Measurements from ENCODE around the gene FBN1. TPM values are rescaled to one million over a fixed set of nuclear protein-coding genes. Genes with fewer than 3 reads are reported as not detected.
A peak's percentile ranks its signal among the peaks of the same experiment; 100 is the strongest.

FBN1 gene
- total and polyA plus RNA-seq, 2 donors, result 6.3 to 19.5 TPM

DNA sequence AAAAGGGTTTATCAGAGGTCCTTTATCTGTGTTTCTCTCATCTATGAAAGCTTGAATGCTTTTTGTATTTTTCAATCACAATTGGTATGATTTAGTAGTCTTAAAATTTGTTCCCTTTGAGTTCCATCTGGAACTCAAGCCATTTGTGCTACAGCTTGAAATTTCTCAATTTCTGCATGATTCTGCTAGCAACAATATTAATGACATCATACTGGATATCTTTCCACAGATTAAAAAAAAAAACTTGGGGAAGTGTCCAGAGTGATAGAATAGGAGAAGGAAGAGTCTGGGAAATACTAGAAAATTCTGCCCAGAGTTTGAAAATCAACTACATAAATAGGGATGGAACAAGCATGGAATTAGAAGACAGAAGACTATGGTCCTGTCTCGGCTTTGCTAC, 9.3 kb upstream of the FBN1 start:
- H3K4me1 ChIP-seq (ENCODE audit: control insufficient read depth in 2 of 2, insufficient read depth in 2 of 2, low read length in 2 of 2), result no peaks in the 10 kb centered on the region
- H3K36me3 ChIP-seq (ENCODE audit: control insufficient read depth in 2 of 2, insufficient read depth in 2 of 2, low read length in 1 of 2), result no peaks in the 10 kb centered on the region
- H3K27ac ChIP-seq (ENCODE audit: low read depth in 1 of 2, low read length in 1 of 2), result no peak overlapping the region
- no peaks in the 10 kb centered on the region for H3K9me3 ChIP-seq (ENCODE audit: control insufficient read depth in 2 of 2, insufficient read depth in 1 of 2, low read length in 1 of 2)
- H3K4me3 ChIP-seq (ENCODE audit: low read length in 2 of 2), result no peak overlapping the region
- no peaks in the 10 kb centered on the region for H3K27me3 ChIP-seq (ENCODE audit: control insufficient read depth in 2 of 2, insufficient read depth in 1 of 2, low read length in 1 of 2)
- DNase-seq (ENCODE audit: low read depth in 6 of 9, low spot score in 9 of 9), result no peak
- 98% methylated on average over 1 of the region's 1 CpG for WGBS

- Histone ChIP-seq H3K27me3 (ENCODE audit: control insufficient read depth in 2 of 2, insufficient read depth in 1 of 2, low read length in 1 of 2) (no peaks in the 10 kb centered on the region), H3K4me1 (ENCODE audit: control insufficient read depth in 2 of 2, insufficient read depth in 2 of 2, low read length in 2 of 2) (no peaks in the 10 kb centered on the region), H3K27ac (ENCODE audit: low read depth in 1 of 2, low read length in 1 of 2) (no peak overlapping the region), H3K36me3 (ENCODE audit: control insufficient read depth in 2 of 2, insufficient read depth in 2 of 2, low read length in 1 of 2) (no peaks in the 10 kb centered on the region), H3K4me3 (ENCODE audit: low read length in 2 of 2) (no peak overlapping the region), H3K9me3 (ENCODE audit: control insufficient read depth in 2 of 2, insufficient read depth in 1 of 2, low read length in 1 of 2) (no peaks in the 10 kb centered on the region)
- WGBS, result 96% methylated on average over 9 of the region's 9 CpGs
- no peak for DNase-seq (ENCODE audit: low read depth in 6 of 9, low spot score in 9 of 9)
These were observed 8.6 kb upstream of the FBN1 start for GRCh38 chr15:48653913-48654670.

DNA sequence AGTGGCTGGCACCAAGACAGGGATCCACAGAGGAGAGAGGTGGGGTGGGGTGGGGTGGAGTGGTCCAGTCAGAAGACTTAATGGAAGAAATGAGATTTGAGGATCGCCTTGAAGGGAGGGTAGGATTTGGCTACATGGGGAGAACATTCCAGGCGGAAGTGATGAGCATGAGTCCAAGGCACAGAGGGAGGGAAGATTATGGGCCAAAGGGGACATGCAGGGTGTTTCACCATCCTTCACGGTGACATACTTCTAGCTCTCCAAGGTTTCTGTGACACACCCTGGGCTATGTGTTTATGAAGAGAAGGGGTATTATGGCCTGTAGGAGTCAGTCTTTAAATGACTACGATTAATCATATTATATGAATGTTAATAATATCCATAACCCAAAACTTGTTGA, 7.7 kb upstream of the FBN1 start:
- Histone ChIP-seq H3K4me1 (ENCODE audit: control insufficient read depth in 2 of 2, insufficient read depth in 2 of 2, low read length in 2 of 2) (no peaks in the 10 kb centered on the region), H3K9me3 (ENCODE audit: control insufficient read depth in 2 of 2, insufficient read depth in 1 of 2, low read length in 1 of 2) (no peaks in the 10 kb centered on the region), H3K36me3 (ENCODE audit: control insufficient read depth in 2 of 2, insufficient read depth in 2 of 2, low read length in 1 of 2) (no peaks in the 10 kb centered on the region), H3K27me3 (ENCODE audit: control insufficient read depth in 2 of 2, insufficient read depth in 1 of 2, low read length in 1 of 2) (no peaks in the 10 kb centered on the region), H3K4me3 (ENCODE audit: low read length in 2 of 2) (no peak overlapping the region), H3K27ac (ENCODE audit: low read depth in 1 of 2, low read length in 1 of 2) (no peak overlapping the region)
- WGBS, result 98% methylated on average over 4 of the region's 4 CpGs
- no peak for DNase-seq (ENCODE audit: low read depth in 6 of 9, low spot score in 9 of 9)

- no peaks in the 10 kb centered on the region for H3K4me1 ChIP-seq (ENCODE audit: control insufficient read depth in 2 of 2, insufficient read depth in 2 of 2, low read length in 2 of 2)
- WGBS, result 97% methylated on average over 6 of the region's 6 CpGs
- DNase-seq (ENCODE audit: low read depth in 6 of 9, low spot score in 9 of 9), result no peak
- no peak overlapping the region for H3K4me3 ChIP-seq (ENCODE audit: low read length in 2 of 2)
- no peaks in the 10 kb centered on the region for H3K27me3 ChIP-seq (ENCODE audit: control insufficient read depth in 2 of 2, insufficient read depth in 1 of 2, low read length in 1 of 2)
- no peaks in the 10 kb centered on the region for H3K36me3 ChIP-seq (ENCODE audit: control insufficient read depth in 2 of 2, insufficient read depth in 2 of 2, low read length in 1 of 2)
- H3K27ac ChIP-seq (ENCODE audit: low read depth in 1 of 2, low read length in 1 of 2), result no peak overlapping the region
- no peaks in the 10 kb centered on the region for H3K9me3 ChIP-seq (ENCODE audit: control insufficient read depth in 2 of 2, insufficient read depth in 1 of 2, low read length in 1 of 2)
These were observed 7.1 kb upstream of the FBN1 start for GRCh38 chr15:48652510-48653076.

DNA sequence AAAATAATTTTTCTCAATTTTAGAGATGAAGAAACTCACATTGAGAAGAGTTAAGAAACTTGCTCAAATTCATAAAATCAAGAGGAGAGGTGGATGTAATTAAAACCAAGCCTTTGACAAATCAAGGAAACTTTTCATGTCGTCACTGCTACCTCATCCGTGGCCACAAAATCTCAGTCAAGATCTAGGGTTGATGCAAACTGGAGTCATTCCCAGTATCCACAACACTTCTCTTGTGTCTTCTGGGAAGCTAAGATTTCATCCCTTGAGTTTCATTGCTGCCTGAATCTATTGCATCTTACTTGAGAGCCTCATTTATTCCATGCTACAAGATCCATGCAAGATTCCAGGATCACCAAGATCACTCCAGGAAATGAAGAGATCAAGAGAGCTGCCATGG, 5.4 kb upstream of the FBN1 start:
- H3K4me1 ChIP-seq (ENCODE audit: control insufficient read depth in 2 of 2, insufficient read depth in 2 of 2, low read length in 2 of 2), result peaks cover 3 to 5% of the 10 kb centered on the region in 2 donors
- no peak overlapping the region for H3K4me3 ChIP-seq (ENCODE audit: low read length in 2 of 2)
- H3K27me3 ChIP-seq (ENCODE audit: control insufficient read depth in 2 of 2, insufficient read depth in 1 of 2, low read length in 1 of 2), result peaks cover 0 to 7% of the 10 kb centered on the region in 2 donors
- WGBS, result 94% methylated on average over 2 of the region's 2 CpGs
- H3K36me3 ChIP-seq (ENCODE audit: control insufficient read depth in 2 of 2, insufficient read depth in 2 of 2, low read length in 1 of 2), result no peaks in the 10 kb centered on the region
- no peaks in the 10 kb centered on the region for H3K9me3 ChIP-seq (ENCODE audit: control insufficient read depth in 2 of 2, insufficient read depth in 1 of 2, low read length in 1 of 2)
- H3K27ac ChIP-seq (ENCODE audit: low read depth in 1 of 2, low read length in 1 of 2), result no peak overlapping the region
- no peak for DNase-seq (ENCODE audit: low read depth in 6 of 9, low spot score in 9 of 9)

DNA sequence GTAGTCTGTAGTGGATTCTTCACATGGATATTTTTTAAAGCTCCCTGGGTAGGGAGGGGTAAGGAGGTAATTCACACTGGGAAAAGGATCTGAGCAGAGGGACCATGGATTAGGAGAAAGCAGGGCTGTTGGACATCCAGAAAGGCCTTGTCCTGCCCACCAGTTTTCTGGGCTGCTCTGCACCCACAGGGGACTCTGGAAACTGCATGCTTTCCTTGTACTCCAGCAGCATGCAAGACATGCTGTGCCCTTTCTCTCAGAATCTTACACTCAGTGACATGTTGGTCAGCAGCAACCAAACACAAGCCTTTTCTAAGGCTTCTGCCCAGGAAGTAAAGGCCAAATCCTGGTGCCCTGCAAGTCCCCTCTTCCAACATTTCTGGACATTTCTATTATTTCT, 2.5 kb upstream of the FBN1 start:
- no peak overlapping the region for H3K4me3 ChIP-seq (ENCODE audit: low read length in 2 of 2)
- peaks cover 11 to 15% of the 10 kb centered on the region in 2 donors for H3K4me1 ChIP-seq (ENCODE audit: control insufficient read depth in 2 of 2, insufficient read depth in 2 of 2, low read length in 2 of 2)
- no peaks in the 10 kb centered on the region for H3K36me3 ChIP-seq (ENCODE audit: control insufficient read depth in 2 of 2, insufficient read depth in 2 of 2, low read length in 1 of 2)
- no peak for DNase-seq (ENCODE audit: low read depth in 6 of 9, low spot score in 9 of 9)
- peaks cover 13 to 28% of the 10 kb centered on the region in 2 donors for H3K27me3 ChIP-seq (ENCODE audit: control insufficient read depth in 2 of 2, insufficient read depth in 1 of 2, low read length in 1 of 2)
- H3K27ac ChIP-seq (ENCODE audit: low read depth in 1 of 2, low read length in 1 of 2), result no peak overlapping the region
- H3K9me3 ChIP-seq (ENCODE audit: control insufficient read depth in 2 of 2, insufficient read depth in 1 of 2, low read length in 1 of 2), result no peaks in the 10 kb centered on the region

GRCh38 chr15:48646331-48646730, 822 bp upstream of the FBN1 start:
- Histone ChIP-seq H3K4me3 (ENCODE audit: low read length in 2 of 2) (peak overlapping the region; percentile 53 to 64), H3K9me3 (ENCODE audit: control insufficient read depth in 2 of 2, insufficient read depth in 1 of 2, low read length in 1 of 2) (no peaks in the 10 kb centered on the region), H3K27ac (ENCODE audit: low read depth in 1 of 2, low read length in 1 of 2) (peak overlapping the region in 1 of 2 donors; percentile 37), H3K27me3 (ENCODE audit: control insufficient read depth in 2 of 2, insufficient read depth in 1 of 2, low read length in 1 of 2) (peaks cover 13 to 28% of the 10 kb centered on the region in 2 donors), H3K4me1 (ENCODE audit: control insufficient read depth in 2 of 2, insufficient read depth in 2 of 2, low read length in 2 of 2) (peaks cover 11 to 15% of the 10 kb centered on the region in 2 donors), H3K36me3 (ENCODE audit: control insufficient read depth in 2 of 2, insufficient read depth in 2 of 2, low read length in 1 of 2) (no peaks in the 10 kb centered on the region)
- 56% methylated on average over 11 of the region's 11 CpGs for WGBS
- DNase-seq (ENCODE audit: low read depth in 6 of 9, low spot score in 9 of 9), result no peak

DNA sequence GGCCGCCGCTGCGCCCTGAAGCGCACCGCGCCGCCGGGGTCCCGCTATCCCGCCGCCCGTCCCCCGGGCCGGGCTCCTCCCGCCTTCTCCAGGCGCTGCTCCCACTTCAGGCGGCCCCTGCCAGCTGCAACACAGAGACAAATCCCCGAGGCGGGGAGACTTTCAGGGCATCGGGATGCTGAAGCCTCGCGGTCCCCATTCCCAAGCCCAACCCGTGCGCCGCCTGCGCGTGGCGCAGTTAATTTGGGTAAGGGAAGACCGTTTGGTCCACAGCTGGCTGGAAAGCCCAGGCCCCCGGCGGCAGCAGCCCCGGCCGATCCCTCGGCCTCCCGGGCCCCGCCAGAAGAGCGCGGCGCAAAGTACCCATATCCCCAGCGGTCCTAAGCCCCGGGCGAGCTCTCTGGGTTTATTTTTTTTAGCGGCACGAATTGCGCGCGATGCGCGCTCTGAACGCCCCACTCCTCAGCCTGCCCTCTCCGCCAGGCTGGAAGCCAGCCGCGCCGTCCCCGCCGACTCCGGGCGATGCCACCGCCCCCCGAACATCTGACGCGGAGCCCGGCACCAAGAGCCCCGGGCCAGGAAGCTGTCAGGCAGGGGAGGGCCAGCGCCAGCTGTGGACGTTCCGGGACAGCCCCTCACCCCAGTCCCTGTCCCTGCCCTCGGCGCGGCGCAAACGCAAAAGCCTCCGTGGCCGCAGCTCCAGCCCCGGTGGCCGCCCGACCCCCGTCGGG, 517 bp downstream of the FBN1 start:
- peaks cover 11 to 15% of the 10 kb centered on the region in 2 donors for H3K4me1 ChIP-seq (ENCODE audit: control insufficient read depth in 2 of 2, insufficient read depth in 2 of 2, low read length in 2 of 2)
- DNase-seq (ENCODE audit: low read depth in 6 of 9, low spot score in 9 of 9), result peak in 7 of 9 donors; percentile 11 to 48 (median 13)
- no peaks in the 10 kb centered on the region for H3K9me3 ChIP-seq (ENCODE audit: control insufficient read depth in 2 of 2, insufficient read depth in 1 of 2, low read length in 1 of 2)
- no peaks in the 10 kb centered on the region for H3K36me3 ChIP-seq (ENCODE audit: control insufficient read depth in 2 of 2, insufficient read depth in 2 of 2, low read length in 1 of 2)
- H3K27me3 ChIP-seq (ENCODE audit: control insufficient read depth in 2 of 2, insufficient read depth in 1 of 2, low read length in 1 of 2), result peaks cover 13 to 28% of the 10 kb centered on the region in 2 donors
- peak overlapping the region; percentile 53 to 64 for H3K4me3 ChIP-seq (ENCODE audit: low read length in 2 of 2)
- under 1% methylated on average over 79 of the region's 79 CpGs for WGBS
- H3K27ac ChIP-seq (ENCODE audit: low read depth in 1 of 2, low read length in 1 of 2), result peak overlapping the region; percentile 15 to 47

DNA sequence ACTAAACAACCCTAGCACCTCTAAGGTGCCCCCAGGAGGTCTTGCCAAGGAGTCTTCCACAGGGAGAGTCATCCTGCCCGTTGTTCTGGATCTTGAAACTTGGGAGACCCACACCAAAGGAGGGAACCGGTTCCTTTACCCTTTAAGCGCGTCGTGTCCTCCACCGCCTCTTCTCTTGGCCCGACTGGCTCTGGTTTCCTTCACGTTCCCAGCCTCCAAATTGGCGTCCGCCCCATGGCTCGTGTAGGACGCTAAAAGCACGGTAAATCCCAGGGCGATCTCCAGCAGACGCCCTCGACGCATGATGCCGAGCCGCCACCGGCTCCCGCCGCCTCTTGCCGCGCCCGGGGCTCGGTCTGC, 1.1 kb downstream of the FBN1 start:
- Histone ChIP-seq H3K27me3 (ENCODE audit: control insufficient read depth in 2 of 2, insufficient read depth in 1 of 2, low read length in 1 of 2) (peaks cover 13 to 28% of the 10 kb centered on the region in 2 donors), H3K36me3 (ENCODE audit: control insufficient read depth in 2 of 2, insufficient read depth in 2 of 2, low read length in 1 of 2) (no peaks in the 10 kb centered on the region), H3K27ac (ENCODE audit: low read depth in 1 of 2, low read length in 1 of 2) (no peak overlapping the region), H3K9me3 (ENCODE audit: control insufficient read depth in 2 of 2, insufficient read depth in 1 of 2, low read length in 1 of 2) (no peaks in the 10 kb centered on the region), H3K4me1 (ENCODE audit: control insufficient read depth in 2 of 2, insufficient read depth in 2 of 2, low read length in 2 of 2) (peaks cover 11 to 15% of the 10 kb centered on the region in 2 donors), H3K4me3 (ENCODE audit: low read length in 2 of 2) (peak overlapping the region; percentile 25 to 64)
- no peak for DNase-seq (ENCODE audit: low read depth in 6 of 9, low spot score in 9 of 9)
- WGBS, result under 1% methylated on average over 26 of the region's 26 CpGs

Measured in thymus (tissue), 11 donors.